Gastroesophageal sphincter (tissue), 4 donors: ENCODE data around the gene CIAO1. TPM values are rescaled to one million over a fixed set of nuclear protein-coding genes. Genes with fewer than 3 reads are reported as not detected.

Source experiments
- ATAC-seq: fragments of 150-250 bp; one replicate; pipeline ENCODE4 v1.9.1; 2016; ENCODE audit warnings: mild to moderate bottlenecking, moderate library complexity
- H3K27ac ChIP-seq, 4 donors: fragments of 200-600 bp; sonication (generic) in 3 of 4; 1 replicate in 3 of 4; 2 replicates in 1 of 4; pipeline ENCODE4 v1.5.1; 2016 to 2019
- H3K27me3 ChIP-seq: fragments of 200-600 bp; sonication (generic); one replicate; pipeline ENCODE4 v1.5.1; 2019
- H3K36me3 ChIP-seq, 2 donors: fragments of 200-600 bp; sonication (generic); one replicate each; pipeline ENCODE4 v1.5.1; 2019; ENCODE audit warnings: control low read depth in 1 of 2
- H3K4me1 ChIP-seq, 3 donors: fragments of 200-600 bp; sonication (generic); 1 replicate in 2 of 3; 2 replicates in 1 of 3; pipeline ENCODE4 v1.5.1; 2016 to 2019; ENCODE audit warnings: control low read depth in 2 of 3
- H3K4me3 ChIP-seq, 2 donors: fragments of 200-600 bp; sonication (generic); one replicate each; pipeline ENCODE4 v1.5.1; 2019; ENCODE audit warnings: mild to moderate bottlenecking in 1 of 2, moderate library complexity in 1 of 2
- H3K9me3 ChIP-seq, 3 donors: fragments of 200-600 bp; sonication (generic); one replicate each; pipeline ENCODE4 v1.5.1; 2017 to 2019; ENCODE audit warnings: control low read depth in 2 of 3
- EP300 ChIP-seq: sonication (generic); formaldehyde crosslinking; IDR thresholded peaks from one replicate; pipeline ENCODE4 v1.6.1; 2017; ENCODE audit warnings: antibody characterized with exemption, mild to moderate bottlenecking
- POLR2A ChIP-seq, 2 donors: fragments of 450-650 bp; IDR thresholded peaks; one replicate each; pipeline ENCODE4 v1.6.1; 2017; ENCODE audit warnings: antibody characterized with exemption in 2 of 2, mild to moderate bottlenecking in 2 of 2, moderate library complexity in 1 of 2
- POLR2AphosphoS5 ChIP-seq: sonication (generic); formaldehyde crosslinking; IDR thresholded peaks from one replicate; pipeline ENCODE4 v1.6.1; 2017; ENCODE audit warnings: antibody characterized with exemption
- WGBS, 2 donors: methylation state at CpG; one replicate each; pipeline ENCODE4 v1.1.5; 2018; ENCODE audit warnings: low coverage in 1 of 2; 5-methylcytosine and 5-hydroxymethylcytosine counted together
- total RNA-seq, 4 donors: library from RNA; depleted of rRNA; stranded (reverse); fragments of >200 nt; gene quantifications; one replicate each; pipeline ENCODE4 v1.1.0, GENCODE V29; 2016
- TF ChIP-seq, protein P1 (sequence below), 4 experiments: fragments of 200-600 bp in 2 of 4; fragments of 450-650 bp in 2 of 4; sonication (generic) in 1 of 4; IDR thresholded peaks; one replicate each; pipeline ENCODE4 v1.5.1; 2017 to 2019; ENCODE audit warnings: antibody characterized with exemption in 4 of 4, mild to moderate bottlenecking in 2 of 4, moderate library complexity in 2 of 4

CIAO1 gene
- total RNA-seq, 4 donors from 2014 or later, result 60.7 to 107 (median 84.8) TPM

DNA sequence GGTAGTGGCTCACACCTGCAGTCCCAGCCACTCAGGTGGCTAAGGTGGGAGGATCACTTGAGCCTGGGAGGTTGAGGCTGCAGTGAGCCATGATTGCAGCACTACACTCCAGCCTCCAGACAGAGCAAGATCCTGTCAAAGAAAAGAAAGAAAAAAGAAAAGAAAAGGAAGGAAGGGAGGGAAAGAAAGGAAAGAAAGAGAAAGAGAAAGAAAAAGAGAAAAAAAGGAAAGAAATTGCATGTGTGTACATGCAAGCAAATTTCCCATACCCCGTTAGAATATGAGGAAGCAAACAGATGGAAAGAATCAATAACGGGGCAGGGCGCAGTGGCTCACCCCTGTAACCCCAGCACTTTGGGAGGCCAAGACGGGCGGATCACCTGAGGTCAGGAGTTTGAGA lies 18.1 kb upstream of the CIAO1 start:
- Histone ChIP-seq H3K4me3 (no peak overlapping the region), H3K4me1 (peaks cover 0 to 36% (median 3%) of the 10 kb centered on the region in 3 donors), H3K27ac (no peak overlapping the region), H3K9me3 (no peaks in the 10 kb centered on the region), H3K36me3 (peaks cover 0 to 18% of the 10 kb centered on the region in 2 donors), H3K27me3 (no peaks in the 10 kb centered on the region)
- no peak for ATAC-seq
- no peak for TF ChIP-seq POLR2AphosphoS5
- WGBS, 2 donors, result 75 to 80% methylated on average over 5 of the region's 5 CpGs

DNA sequence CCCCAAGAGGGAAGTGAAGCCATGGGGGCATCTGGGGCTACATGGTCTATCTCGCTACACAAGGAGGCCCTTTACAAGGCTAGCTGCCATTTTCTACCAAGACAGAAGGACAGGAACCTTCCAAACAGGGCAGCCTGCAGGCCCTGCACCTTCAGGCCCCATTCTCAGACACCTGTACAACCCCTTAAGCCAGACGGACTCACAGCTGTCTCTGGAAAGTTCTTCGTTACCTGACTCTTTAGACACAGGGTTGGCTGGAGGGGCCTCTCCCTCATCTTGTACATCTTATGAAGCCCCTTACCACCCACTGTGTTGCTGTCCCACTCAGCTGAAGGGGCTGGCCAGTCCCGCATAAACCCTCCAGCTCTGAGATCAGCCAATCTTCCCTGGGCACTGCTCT lies 17.4 kb upstream of the CIAO1 start:
- H3K27ac ChIP-seq, result no peak overlapping the region
- no peak for TF ChIP-seq EP300
- TF ChIP-seq, protein P1, sequence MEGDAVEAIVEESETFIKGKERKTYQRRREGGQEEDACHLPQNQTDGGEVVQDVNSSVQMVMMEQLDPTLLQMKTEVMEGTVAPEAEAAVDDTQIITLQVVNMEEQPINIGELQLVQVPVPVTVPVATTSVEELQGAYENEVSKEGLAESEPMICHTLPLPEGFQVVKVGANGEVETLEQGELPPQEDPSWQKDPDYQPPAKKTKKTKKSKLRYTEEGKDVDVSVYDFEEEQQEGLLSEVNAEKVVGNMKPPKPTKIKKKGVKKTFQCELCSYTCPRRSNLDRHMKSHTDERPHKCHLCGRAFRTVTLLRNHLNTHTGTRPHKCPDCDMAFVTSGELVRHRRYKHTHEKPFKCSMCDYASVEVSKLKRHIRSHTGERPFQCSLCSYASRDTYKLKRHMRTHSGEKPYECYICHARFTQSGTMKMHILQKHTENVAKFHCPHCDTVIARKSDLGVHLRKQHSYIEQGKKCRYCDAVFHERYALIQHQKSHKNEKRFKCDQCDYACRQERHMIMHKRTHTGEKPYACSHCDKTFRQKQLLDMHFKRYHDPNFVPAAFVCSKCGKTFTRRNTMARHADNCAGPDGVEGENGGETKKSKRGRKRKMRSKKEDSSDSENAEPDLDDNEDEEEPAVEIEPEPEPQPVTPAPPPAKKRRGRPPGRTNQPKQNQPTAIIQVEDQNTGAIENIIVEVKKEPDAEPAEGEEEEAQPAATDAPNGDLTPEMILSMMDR (IDR thresholded peaks at IDR 0.05), result no peak
- no peak for TF ChIP-seq POLR2A (IDR thresholded peaks at IDR 0.05)
- no peak for TF ChIP-seq POLR2AphosphoS5
- no peaks in the 10 kb centered on the region for H3K9me3 ChIP-seq
- no peak overlapping the region for H3K4me3 ChIP-seq
- H3K4me1 ChIP-seq, result peaks cover 0 to 42% (median 3%) of the 10 kb centered on the region in 3 donors
- no peaks in the 10 kb centered on the region for H3K27me3 ChIP-seq
- 80 to 86% methylated on average over 2 to 3 of the region's 4 CpGs for WGBS, 2 donors
- H3K36me3 ChIP-seq, result peaks cover 0 to 25% of the 10 kb centered on the region in 2 donors
- no peak for ATAC-seq

DNA sequence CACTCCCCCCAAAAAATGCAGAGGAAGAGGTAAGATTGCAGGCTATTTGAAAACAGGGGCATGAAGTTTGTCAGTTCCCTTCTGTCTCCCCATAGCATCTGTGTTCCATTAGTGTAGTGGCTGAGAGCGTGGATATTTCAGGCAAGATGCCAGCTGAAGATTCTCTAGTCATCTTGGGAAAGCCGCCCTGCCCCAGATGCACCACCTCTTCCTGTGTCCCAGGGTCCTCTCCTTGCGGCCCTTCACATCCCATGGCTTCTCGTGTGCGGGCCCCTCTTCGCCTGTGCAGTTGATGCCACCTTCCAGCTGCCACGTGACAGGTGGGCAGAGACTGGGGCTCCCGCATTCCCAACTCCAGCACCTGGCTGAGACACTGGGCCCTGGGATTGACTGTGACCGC lies 16.4 kb upstream of the CIAO1 start:
- 72 to 86% methylated on average over 1 to 4 of the region's 9 CpGs for WGBS, 2 donors
- peaks cover 0 to 52% (median 3%) of the 10 kb centered on the region in 3 donors for H3K4me1 ChIP-seq
- no peaks in the 10 kb centered on the region for H3K27me3 ChIP-seq
- H3K27ac ChIP-seq, result peak overlapping the region in 3 of 4 donors; percentile 16 to 35 (median 30)
- H3K36me3 ChIP-seq, result peaks cover 0 to 36% of the 10 kb centered on the region in 2 donors
- no peak overlapping the region for H3K4me3 ChIP-seq
- H3K9me3 ChIP-seq, result no peaks in the 10 kb centered on the region
- ATAC-seq, result peak; percentile 32
- TF ChIP-seq POLR2AphosphoS5 (no peak), EP300 (no peak), POLR2A (IDR thresholded peaks at IDR 0.05) (no peak)
- TF ChIP-seq, protein P1 (IDR thresholded peaks at IDR 0.05), result no peak

DNA sequence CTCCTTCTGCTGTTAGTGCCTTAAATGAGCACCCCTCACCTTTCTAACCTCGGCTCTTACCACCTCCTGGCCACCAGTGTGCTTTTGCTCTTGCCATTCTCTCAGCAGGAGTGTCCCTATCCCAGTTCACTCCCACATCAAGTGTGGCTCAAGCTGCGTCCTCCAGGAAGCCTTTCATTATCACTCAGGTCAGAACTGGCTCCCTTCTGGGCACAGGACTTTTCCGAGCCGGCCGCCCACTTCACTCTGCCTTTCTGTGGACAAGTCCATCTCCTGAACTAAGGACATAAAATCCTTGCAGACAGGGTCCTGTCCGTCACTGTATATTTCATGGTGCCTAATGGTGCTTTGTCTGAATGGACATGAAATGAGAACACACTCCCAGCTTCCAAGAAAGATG lies 15.8 kb upstream of the CIAO1 start:
- Histone ChIP-seq H3K36me3 (peaks cover 0 to 41% of the 10 kb centered on the region in 2 donors), H3K27me3 (no peaks in the 10 kb centered on the region), H3K9me3 (no peaks in the 10 kb centered on the region), H3K27ac (peak overlapping the region in 3 of 4 donors; percentile 30 to 42 (median 35)), H3K4me1 (peaks cover 0 to 58% (median 3%) of the 10 kb centered on the region in 3 donors), H3K4me3 (no peak overlapping the region)
- no peak for ATAC-seq
- 60 to 100% methylated on average over 1 of the region's 6 CpGs for WGBS, 2 donors
- TF ChIP-seq, protein P1 (IDR thresholded peaks at IDR 0.05), result no peak
- TF ChIP-seq POLR2A (IDR thresholded peaks at IDR 0.05), result no peak
- no peak for TF ChIP-seq EP300
- TF ChIP-seq POLR2AphosphoS5, result no peak

DNA sequence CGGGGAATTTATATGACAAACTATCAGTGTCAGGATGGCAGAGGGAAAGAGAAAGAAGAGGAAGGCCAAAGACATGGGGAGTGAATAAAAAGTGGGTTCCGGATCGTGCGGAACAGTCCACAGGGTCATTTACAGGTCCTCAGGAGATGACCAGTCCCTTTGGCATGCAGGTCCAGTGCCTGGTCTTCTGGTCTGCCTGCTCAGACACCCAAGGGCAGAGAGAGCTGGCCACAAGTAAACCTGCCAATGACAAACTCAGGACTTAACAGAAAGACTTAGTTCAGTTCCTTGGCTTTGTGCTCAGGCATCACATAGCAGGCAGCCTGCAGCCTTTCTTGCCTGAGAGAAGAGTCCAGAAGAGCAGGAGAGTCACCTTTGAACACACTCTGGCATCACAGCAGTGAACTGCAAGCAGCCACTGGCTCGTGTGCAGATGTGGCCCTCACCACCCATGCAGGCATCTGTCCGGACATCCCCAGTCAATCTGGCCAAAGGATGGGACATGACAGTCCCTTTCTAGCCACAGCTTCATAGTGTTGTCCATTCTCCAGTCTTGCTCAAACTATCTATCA lies 14.2 kb upstream of the CIAO1 start:
- TF ChIP-seq POLR2A (IDR thresholded peaks at IDR 0.05), result no peak
- peak; percentile 11 for TF ChIP-seq POLR2AphosphoS5
- no peak for TF ChIP-seq EP300
- TF ChIP-seq, protein P1 (IDR thresholded peaks at IDR 0.05), result no peak
- H3K27me3 ChIP-seq, result no peaks in the 10 kb centered on the region
- H3K4me3 ChIP-seq, result no peak overlapping the region
- peaks cover 0 to 55% of the 10 kb centered on the region in 2 donors for H3K36me3 ChIP-seq
- WGBS, 2 donors, result 29 to 43% methylated on average over 4 to 6 of the region's 6 CpGs
- no peaks in the 10 kb centered on the region for H3K9me3 ChIP-seq
- ATAC-seq, result peak; percentile 54
- peak overlapping the region in 3 of 4 donors; percentile 35 to 49 (median 44) for H3K27ac ChIP-seq
- H3K4me1 ChIP-seq, result peaks cover 0 to 65% (median 0%) of the 10 kb centered on the region in 3 donors
